ENCODE measurements around the gene TRIM2.
A peak's percentile ranks its signal among the peaks of the same experiment; 100 is the strongest.

TRIM2 gene

DNA sequence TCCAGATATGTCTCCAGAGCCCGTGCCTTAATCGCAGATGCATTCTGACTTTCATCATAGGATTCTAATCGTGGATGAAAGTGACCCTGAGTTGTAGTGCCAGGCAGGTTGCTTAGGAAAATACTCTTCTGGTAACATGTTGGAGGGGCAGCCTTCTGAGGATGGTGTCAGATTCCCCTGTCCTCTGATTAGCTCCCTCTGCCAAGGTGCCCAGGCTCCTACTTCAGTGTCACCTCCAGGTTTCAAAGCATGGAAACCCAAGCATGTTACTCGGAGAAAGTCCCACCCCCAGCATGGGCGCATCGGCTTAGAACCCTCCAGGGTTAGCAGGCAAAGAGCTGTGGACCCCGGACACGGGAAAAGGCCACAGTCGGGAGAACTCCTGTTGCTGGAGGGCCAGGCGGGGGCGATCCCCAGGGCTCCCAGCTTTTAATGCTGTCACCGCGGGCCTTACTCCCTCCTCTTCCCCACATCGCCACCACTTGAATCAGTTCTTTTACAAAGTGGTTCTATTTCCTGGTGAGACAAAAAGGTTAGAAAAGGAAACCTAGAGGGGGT lies 44.5 kb downstream of the TRIM2 start:
- DNase-seq (ENCODE audit: low spot score), result no peak

DNA sequence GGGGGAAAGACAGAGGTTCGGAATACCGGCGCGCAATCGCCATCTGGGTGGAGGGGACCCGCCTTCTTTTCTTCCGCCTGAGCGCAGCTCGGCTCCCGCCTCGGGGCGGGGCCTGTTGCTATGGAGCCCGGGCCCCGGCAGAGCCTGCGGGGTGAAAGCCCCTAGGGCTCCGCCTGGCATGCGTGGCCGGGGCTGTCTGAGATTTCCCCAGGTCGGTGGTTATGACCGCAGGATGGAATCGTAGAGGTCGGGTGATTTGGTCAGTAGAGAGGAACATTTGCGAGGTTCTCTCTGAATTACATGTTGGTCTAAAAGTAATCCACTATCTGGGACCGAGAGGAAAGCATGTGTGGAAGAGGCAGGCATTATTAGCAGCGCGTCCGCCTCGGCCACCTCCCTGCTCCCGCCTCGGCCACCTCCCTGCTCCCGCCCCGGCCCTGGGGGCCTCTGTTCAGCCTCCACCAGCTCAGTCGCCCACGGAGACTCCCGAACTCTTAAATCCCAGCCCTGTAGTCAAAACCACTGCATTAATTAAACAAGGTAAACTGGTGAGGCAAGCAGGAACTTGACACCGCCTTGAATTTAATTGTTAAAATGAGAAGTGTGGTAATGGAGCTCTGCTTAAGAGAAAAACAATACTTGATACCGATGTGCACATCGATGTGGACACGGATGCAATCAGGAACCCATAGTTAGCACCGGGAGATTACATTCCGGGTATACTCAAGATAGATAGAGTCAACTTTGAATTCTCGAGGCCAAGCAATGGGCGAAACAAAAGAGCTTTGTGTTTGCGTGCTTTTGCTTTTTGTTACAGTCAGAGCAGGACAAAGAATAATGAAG lies 45.2 kb downstream of the TRIM2 start:
- peak; percentile 94 for DNase-seq (ENCODE audit: low spot score)

DNA sequence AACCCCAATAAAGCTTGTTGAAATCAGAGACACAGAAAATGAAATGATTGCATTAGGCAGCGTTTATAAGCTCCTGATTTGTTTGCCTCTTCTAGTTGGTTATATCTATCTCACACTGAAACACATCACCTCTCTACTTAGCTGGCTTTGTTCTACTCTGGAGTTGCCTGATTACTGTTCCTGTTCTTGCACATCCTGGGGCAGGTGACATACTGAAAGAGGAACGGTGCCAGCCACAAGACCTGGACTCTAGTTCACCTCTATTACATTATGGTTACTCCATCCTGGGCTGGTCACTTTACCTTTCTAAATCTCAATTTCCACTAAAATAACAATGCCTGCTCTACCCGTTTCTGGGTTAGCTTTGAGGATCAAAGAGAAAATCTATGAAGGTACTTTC lies 47.9 kb downstream of the TRIM2 start:
- no peak for DNase-seq (ENCODE audit: low spot score)

DNA sequence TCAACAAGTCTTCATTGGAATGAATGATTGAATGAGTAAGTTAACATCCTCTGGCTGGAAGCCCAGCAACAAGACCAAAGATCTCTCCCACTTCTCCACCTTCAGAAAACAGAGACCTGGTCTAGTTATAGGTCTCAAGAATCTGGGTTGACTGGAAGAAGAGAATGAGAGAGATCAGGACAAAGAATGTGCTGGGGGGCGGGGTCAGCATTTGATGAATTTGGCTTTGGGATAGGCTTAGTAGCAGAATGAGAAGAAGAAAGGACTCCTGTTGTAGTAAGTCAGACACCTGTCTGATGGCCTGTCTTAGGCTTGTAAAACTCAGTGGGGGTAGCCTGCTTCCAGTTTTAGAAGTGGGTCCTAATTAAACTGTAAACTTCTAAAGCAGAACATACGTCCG lies 51.0 kb downstream of the TRIM2 start:
- no peak for DNase-seq (ENCODE audit: low spot score)

DNA sequence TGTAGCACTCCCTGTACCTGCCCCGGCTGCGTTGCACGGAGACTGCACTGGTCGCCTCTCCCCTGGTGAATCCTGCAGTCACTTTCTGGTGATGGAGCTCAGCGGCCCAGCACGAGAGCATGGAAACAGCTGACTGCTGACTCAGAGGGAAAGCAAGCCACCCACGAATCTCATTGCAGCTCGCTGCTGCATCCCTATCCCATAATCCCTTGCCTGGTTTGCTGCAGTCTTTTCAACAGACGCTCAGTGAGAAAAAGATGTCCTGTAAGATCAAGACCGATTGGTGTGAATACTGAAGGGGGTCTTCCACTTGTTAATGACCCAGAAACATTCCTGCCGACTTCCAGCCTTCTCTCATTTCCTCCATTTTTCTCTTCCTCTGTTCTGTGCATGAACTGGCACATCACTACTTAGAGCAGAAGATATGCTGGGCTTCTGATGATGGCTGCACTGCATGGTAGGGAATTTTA lies 52.9 kb downstream of the TRIM2 start:
- peak; percentile 80 for DNase-seq (ENCODE audit: low spot score)

DNA sequence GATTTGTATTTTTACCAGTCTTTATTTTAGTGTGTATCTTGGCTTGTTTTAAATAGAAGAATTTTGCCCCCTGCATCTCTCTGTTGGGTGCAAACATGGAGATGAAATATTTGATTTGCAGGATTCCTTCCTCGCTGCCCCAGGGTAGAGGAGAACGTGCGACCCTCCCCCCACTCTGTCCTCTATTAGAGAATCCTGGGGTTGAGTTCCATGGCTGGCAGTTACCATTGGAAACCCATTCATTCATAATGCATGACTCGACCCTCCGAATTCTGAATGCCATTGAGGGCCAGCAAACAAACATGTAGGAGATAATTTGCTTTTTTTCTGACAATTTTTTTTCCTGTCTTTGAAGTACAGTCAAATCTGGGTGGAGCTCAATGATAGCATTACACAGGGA lies 53.7 kb downstream of the TRIM2 start:
- no peak for DNase-seq (ENCODE audit: low spot score)

DNA sequence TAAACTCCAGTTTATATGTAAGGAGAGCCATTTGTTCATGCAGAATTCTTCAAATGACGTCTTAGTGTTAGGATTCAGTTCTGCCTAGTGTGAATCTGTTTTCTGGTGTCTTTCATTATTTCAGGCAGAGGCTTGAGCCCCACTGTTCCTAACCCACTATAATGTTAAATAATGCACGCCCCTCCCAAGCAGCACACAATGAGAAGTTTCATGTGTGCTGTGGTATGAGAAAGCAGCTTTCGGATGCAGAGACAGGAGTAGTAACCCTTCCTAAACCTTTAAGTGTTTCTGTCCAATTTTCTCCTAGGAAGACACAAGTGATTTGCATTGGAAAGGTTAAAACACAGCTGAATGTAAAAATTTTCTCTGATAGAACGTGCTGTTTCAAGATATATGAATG lies 54.5 kb downstream of the TRIM2 start:
- DNase-seq (ENCODE audit: low spot score), result no peak

DNA sequence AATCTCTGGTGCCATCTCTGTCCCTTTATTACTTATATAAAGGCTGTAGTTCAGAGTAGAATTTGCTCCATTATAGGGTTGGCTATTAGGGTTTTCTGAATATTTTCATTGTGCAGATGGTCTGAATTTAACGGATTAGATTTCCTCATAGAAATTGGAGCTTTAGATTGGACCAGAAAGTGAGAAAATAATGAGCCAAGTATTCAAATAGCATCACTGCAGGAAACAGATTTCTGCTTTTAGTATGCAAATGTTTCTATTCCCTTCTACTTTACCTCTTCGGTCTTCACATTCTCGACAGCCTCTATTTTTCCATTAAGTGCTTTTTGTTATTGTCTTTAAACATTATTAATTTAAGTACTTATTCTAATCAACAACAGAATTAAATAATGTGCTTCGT lies 55.4 kb downstream of the TRIM2 start:
- no peak for DNase-seq (ENCODE audit: low spot score)

DNA sequence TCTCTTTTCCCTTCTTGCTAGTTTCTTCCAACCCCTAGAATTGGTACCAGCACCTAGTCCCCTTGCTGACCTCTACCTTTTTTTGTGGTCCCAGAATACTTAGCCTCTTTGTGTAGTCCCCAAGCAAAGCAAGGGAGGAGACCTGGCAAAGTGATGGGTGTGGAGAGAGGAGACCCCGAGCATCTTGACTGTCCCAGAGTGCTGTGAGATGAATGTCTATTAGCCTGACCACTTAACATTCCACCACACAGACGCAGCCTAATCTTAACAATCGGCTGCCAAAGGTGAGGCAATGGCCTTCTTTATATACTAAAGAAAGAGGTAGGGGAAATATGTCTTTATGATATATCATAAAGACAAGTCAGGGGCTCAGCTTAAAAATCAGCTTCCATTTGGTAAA lies 55.9 kb downstream of the TRIM2 start:
- no peak for DNase-seq (ENCODE audit: low spot score)

DNA sequence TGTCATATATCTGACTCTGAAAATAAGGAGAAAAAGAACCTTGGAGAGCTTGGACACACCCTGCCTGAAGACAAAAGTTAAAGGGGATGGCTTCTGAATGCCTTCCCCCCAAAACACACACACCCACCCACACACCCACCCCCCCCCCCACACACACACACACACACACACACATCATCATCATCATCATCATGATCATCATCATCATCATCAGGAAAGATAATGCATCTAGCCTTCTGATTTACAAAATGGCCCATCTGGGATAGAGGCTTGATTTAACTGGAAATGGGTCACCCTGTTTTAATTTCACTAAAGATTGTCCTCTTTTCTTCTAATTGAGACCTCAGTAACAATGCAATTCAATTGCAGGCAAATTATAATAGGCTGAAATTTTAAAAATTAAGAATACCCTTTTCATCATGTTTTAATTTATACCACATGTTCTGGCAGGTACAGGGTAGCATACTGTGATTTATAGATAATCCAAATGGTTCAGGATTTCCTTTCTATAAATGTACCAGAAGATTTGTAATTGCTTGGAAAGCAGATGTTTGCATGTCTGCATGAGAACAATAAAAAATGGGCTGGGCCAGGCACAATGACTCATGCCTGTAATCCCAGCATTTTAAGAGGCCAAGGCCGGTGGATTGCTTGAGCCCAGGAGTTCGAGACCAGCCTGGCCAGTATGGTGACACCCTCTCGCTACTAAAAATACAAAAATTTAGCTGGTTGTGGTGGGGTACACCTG lies 56.5 kb downstream of the TRIM2 start:
- no peak for DNase-seq (ENCODE audit: low spot score)

DNA sequence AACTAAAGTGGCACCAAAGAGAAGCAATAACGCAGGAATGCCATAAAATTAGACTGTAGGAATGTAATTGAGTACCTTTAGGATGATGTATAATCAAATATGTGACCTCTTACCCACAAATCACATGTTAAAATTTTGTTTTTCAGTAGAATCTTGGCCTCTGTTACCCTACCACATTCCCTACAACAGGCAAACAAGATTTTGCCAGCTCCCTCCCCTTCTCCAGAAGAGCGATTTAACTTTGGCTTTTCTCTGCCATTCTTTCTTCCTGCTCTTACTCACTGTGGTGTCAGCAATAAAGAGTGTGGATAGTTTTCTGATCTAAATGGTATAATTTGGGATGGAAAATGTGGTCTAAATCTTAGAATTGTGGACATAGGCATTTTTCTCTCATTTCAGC lies 57.2 kb downstream of the TRIM2 start:
- no peak for DNase-seq (ENCODE audit: low spot score)

DNA sequence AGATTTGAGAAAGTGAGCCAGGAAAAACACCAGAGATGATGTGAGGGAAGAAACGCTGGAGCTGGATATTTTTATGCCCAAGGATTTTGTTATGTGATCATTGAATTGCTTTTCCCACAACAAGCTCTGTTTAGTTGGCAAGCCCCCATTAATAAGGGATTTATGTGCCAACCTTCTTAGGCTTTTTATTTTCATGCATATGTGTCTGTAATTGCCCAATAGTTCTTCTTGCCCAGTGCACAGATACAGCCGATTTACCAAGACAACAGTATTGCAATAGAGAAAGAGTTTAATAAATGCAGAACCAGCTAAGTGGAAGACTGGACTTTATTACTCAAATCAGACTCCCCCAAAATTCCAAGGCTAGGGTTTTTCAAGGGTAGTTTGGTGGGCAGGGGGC lies 57.7 kb downstream of the TRIM2 start:
- no peak for DNase-seq (ENCODE audit: low spot score)

DNA sequence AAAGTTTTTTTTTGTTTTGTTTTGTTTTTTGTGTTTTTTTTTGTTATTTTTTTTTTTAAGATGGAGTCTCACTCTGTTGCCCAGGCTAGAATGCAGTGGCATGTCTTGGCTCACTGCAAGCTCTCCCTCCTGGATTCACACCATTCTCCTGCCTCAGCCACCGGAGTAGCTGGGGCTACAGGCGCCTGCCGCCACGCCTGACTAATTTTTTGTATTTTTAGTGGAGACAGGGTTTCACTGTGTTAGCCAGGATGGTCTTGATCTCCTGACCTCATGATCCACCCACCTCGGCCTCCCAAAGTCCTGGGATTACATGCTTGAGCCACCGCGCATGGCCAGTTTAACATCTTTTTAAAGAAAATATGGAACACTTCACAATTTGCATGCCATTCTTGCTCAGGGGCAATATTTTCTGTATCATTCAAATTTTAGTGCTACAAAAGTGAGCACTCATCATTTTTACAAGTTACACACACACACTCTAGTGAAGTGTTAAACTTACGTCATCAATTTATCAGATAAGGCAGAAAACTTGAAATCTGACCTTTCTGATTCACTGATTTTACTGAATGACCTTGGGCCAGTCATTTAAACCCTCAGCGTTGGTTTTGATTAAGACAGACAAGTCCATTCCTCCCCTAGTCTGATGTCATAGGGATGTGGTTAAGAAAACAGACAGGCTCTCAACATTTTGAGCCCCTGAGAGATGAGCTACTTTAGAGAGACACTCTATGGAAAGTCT lies 61.2 kb downstream of the TRIM2 start:
- no peak for DNase-seq (ENCODE audit: low spot score)

DNA sequence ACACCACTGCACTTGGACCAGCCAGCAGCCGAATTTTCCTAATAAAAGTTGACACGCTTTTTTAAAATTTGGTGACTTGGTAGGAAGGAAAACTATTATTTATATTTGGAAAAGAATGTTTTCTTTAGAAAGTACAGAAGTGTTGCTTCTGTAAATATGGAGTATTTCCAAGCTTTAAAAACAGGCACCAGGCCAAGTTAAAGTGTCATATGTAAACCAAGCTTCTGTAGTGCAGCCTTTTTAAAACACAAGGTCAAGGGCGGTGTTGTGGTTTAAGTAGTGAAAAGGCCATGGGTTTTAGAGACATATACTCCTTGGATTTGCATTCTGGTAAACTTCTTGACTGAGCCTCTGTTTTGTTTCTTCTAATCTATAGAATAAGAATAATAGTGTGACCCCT lies 62.7 kb downstream of the TRIM2 start:
- DNase-seq (ENCODE audit: low spot score), result peak; percentile 21

DNA sequence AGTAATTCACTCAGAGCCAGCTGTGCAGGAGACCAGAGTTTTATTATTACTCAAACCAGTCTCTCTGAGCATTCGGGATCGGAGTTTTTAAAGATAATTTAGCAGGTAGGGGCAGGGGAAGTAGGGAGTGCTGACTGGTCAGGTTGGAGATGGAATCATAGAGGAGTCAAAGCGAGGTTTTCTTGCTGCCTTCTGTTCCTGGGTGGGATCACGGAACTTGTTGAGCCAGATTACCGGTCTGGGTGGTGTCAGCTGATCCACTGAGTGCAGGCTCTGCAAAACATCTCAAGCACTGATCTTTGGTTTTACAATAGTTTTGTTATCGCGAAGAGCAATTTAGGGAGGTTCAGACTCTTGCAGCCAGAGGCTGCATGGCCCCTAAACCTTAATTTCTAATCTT lies 63.6 kb downstream of the TRIM2 start:
- DNase-seq (ENCODE audit: low spot score), result no peak

DNA sequence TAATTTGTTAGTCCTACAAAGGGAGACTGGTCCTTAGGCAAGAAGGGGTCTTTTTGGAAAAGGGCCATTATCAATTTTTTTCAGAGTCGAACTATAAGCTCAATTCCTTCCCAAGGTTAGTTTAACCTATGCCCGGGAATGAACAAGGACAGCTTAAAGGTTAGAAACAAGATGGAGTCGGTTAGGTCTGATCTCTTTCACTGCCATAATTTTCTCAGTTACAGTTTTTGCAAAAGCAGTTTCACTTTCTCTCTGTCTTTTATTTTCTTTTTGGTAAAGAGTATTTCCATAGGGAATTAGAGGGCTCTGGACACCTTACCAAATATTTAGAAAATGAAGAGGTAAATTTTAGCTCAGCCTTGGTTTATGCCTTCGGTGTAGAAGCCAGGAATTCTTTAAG lies 64.1 kb downstream of the TRIM2 start:
- DNase-seq (ENCODE audit: low spot score), result no peak

DNA sequence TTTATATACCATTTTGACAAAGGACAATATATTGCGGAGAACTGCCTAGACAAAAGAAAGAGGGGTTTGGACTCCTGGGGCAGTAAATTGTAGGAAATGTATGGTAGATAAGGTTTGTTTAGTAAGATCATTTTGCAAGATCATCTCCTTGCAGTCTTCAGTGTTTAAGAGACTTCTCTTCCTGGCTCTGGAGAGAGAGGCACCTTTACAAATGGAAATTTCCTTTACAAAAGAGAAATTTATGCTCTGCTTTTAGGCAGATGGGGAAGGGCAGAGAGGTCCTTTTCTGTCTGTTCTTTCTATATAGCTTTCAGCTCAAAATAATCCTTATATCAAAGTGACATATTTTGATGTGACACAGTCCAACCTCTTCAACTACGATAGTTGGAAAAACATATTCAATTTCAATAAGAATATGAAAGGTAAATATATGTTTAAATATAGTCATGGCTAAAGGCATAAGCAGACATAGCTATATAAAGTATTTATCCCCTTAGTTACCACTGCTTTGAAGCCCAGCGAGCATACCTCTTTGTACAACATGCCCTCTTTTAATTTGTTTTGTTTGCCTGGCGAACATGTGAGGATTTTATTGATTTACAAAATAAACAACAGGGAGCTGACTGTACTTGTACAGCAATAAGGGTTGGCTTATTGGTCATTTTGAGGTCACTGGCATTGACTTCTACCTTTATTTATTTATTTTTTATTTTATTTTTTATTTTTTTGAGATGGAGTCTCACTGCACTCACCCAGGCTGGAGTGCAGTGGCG lies 65.2 kb downstream of the TRIM2 start:
- no peak for DNase-seq (ENCODE audit: low spot score)

DNA sequence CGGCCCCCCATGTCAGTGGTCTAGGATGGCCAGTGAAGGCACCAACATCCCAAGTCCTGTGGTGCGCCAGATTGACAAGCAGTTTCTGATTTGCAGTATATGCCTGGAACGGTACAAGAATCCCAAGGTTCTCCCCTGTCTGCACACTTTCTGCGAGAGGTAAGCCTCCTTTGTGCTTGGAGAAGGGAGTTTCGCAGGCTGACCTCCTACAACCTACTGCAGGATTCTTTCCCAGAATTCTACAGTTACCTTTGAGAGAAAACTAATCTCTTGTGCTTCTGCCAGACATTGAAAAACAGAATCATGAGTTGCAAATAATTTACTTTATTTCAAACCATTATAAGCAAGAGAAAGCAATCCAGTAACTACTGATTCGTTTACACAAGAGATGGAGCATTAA lies 66.1 kb downstream of the TRIM2 start:
- no peak for DNase-seq (ENCODE audit: low spot score)

DNA sequence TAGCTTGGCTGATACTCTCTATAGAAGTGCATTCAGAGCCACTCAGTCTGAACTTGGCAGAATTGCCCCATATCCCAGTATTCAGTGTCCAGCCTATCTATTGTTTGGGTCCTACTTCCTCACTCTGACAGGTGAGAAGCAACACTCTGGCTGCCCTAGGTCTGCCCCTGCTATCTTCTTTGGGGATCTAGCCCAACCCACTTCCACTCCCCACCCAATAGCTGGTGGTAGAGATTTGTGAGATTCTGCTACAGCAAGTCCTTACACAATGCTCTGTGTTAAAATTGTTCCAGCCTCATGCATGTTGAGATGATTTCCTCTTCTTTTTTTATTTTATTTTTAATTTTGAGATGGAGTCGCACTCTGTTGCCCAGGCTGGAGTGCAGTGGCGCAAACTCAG lies 67.6 kb downstream of the TRIM2 start:
- no peak for DNase-seq (ENCODE audit: low spot score)

DNA sequence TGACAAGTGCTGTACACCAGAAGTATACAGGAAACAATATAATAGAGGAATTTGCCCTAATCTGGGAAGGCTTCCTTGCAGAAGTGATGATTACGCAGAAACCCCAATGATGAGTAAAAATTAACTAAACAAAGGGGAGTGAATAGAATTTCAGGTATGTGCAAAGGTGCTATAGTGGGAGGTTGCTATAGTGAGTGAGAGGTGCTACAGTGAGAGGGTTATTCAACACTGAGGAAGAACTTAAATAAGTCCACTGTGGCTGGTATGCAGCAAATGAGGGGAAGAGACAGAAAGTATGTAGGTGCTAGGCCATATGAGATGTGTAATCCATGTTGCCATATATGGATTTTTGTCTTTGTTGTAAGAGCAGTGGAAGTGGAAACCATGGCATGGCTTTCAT lies 69.5 kb downstream of the TRIM2 start:
- DNase-seq (ENCODE audit: low spot score), result no peak

DNA sequence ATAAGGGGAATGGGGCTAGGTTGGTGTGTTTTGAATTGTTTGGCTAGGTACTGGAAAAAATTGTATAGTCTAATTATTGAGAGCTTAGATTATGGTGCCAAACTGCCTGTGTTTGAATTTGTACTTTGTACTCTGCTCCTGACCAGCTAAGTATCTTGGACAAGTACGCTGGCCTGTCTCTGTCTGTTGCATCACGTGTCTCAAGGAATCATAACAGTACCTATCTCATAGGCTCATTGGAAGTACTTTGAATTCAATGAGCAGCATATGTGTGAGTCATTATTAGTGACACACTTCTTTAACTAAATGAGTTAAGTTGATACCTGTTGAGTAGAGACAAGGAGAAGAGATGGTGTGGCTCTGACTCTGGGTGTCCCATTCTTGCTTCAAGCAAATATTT lies 70.7 kb downstream of the TRIM2 start:
- DNase-seq (ENCODE audit: low spot score), result no peak
